A549 treated with CORT108297 at 1 μM for 4 hours (cell line): ENCODE data around the gene PABPC4L. TPM values are rescaled to one million over a fixed set of nuclear protein-coding genes. Genes with fewer than 3 reads are reported as not detected.

Experiments used
- total RNA-seq: library from RNA; stranded (reverse); fragments of 200-300 nt; extraction: Qiagen RNA extraction; gene quantifications from 5 replicates; pipeline ENCODE4 v1.2.3, GENCODE V29; 2022

The PABPC4L gene
- 0.06 to 0.09 TPM (median 0.09 TPM) in 5 replicates for total RNA-seq

DNA sequence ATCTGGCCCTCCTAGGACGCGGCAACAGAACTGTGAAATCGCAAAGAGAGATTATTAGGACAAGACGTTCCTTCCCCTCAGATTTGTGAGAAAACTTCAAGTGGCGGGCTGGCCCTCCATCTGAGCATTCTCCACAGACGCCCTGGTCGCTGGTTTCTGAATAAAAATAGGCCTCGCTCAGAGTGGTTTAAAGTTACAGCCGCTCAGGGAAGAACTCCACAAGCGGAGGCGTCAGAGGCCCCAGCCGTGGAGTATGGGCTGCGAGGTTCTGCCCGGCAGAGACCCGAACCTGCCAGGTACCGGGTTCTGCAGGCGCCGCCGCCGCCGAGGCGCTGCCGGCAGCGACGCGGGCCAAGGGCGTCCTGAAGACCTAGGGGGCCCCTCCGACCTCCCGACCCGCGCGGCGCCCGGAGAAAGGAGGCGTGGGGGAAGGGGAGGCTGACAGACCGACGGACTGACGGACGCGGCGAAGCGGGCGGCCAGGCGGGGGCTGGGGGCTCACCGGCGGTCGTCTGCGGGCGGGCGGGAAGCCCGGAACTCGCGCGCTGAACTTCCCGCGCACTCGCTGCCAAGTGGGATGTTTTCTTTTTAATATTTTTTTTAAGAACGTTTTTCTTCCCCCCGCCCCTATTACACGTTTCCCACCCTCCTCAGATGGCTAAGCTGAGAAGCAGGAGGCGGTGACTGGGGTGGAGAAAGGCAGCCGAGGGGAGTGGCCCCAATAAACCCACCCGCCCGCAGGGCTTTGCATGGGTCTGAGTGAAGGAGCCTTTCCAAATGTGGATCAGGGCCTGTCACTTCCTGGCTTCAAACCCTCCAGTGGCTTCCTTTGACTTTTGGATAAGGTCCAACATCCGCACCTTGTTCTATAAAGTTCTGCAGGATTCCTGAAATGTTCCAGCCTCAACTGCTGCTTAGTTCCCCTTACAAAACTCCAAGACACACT is at the start of gene PABPC4L:
Gene PABPC4L (minus strand): TSS at position 574 of the 946 bp plus-strand sequence. CDS start 770 bp downstream, outside the sequence.

